Activated naive CD4-positive, alpha-beta T cell treated with anti-CD3 and anti-CD28 coated beads, Interleukin-2, amount 50 U/mL, for 16 hours (primary cell): ENCODE results near the gene PPP1R9A.

Source experiments
- DNase-seq: peaks from one replicate; pipeline ENCODE4 v3.0.0-alpha.2; 2020

The PPP1R9A gene

DNA sequence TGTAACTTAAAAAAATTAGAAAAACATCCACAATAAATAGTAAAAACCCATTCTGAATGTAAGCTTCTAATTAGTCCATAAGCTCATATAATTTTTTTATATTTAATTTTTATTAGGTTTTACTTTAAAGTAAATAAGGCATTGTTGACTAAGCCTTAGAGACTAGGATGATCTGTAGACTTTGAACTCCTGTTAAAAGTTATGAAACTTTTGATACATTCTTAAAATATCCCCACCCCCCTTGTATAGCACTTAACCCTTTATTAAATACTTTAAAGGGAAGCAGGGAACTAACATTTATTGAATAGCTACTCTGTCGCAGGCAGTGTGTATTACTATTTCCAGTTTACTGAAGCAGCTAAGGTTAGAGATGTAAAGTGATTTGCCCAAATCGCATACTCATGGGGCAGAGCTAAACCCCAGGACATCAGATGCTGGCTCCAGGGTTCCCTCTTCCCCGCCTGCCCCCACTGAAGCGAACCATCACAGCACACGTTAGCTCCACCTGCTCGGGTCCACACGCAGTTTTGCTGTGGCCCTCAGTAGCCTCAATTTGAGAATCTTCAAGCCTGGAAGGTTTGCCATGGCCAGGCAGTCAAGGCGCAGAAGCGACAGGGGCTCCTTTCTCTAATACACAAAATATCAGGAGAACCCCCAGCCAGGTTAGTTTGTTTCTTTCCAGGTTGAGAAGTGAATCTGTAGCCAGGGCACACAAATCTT is 416.2 kb downstream of the PPP1R9A start:
- DNase-seq = no peak

DNA sequence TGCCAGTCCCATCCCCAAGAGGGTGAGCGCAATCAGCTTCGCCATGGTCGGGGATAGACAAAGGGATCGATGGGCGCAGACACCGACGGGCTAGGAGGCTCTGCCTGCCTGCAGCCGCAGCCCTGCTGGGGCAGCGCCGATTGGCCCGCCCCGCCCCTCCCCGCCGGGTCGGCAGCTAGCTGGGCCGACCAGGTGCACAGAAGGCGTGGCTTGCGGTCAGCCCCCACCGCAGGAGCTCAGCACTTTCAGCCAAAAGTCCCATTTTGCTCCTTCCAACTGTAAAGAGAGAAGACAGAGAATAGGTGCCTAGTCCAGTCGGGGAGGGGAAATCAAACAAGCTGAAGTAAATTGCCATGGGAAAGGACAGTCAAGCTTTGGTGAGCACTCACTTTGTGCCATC is 417.0 kb downstream of the PPP1R9A start, which contains the start of gene PON1:
TSS of gene PON1 (minus strand) at position 102 of the 400 bp plus-strand sequence. CDS start at position 45, 57 bp downstream.
- no peak for DNase-seq

DNA sequence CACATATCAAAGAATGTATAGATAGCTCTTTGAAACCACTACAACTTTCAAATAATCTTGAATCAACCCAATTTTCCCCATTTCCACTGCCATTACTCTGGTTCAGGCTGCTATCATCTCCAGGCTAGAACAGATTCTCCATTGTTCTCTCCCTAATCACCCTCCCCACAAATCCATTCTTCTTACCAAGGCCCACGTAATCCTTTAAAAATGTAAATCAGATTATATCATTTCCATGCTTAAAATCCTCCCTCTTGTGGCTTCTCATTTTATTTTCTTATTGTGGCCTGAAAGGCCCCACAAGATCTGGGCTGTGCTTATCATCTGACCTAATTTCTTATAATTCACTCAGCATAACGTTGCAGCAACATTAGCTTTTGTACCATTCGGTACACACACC is 420.0 kb downstream of the PPP1R9A start:
- no peak for DNase-seq

DNA sequence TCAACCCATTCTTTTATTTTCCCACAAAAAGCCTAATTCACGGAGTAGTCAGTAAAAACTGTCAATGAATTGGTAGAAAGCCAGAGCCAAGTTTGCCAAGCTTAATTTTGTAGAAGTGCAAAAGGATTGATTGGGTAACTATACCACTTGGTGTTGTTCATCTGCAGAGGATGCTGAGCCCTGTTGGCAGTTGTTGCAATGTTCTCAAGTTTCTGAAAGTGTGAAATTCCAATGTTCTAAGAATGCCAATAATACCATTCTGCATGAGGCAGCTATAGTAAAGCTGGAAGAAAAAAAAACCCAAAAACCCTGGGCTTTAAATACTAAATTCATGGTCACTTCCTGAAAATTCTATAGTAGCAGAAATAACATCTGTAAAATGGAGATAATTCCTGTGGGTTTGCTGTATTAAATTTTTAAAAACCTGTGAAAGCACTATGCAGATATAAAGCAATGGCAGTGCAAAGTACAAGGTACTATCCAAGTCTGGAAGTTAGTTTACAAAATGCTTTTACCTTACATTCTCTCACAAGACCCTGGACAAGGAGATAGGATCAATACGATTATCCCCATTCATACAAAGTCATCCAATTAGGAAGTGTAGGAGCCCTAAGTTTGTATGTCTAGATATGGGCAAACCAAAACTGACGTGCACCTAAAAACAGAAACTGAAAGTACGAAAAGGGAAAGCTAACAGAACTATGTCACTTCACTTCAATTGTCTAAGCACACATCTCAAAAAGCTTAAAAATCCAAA is 423.0 kb downstream of the PPP1R9A start:
- DNase-seq = no peak

DNA sequence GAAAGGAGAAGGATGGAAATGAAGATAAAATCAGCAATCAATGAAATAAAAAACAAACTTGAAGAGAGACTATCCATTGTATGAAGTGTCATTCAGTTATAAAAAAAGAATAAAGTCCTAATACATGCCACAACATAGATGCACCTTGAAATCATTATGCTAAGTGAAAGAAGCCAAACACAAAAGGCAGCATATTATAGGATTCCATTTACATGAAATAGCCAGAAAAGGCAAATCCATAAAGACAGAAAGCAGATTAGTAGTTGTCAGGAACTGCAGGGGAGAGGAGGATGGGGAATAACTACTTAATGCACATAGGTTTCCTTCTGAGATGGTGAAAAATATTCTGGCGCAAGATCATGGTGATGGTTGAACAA is 423.6 kb downstream of the PPP1R9A start:
- DNase-seq = no peak

DNA sequence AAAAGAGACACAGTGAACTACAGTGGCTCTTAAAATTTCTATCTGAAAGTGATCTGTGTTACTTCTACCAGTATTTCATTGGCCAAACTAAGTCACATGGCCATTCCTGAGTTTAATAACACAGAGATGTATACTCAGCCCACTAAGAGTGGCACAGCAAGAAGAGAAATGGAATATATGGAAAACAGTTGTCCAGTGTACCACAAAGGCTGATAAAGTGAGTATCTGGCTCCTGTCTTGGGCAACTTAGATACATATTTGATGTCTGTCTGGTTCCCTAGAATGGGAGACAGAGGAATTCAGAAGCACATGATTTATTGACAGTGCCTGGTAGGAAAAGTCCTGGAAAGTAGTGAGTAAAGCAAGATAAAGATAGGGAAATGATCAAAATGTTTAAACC is 427.1 kb downstream of the PPP1R9A start:
- DNase-seq = no peak

DNA sequence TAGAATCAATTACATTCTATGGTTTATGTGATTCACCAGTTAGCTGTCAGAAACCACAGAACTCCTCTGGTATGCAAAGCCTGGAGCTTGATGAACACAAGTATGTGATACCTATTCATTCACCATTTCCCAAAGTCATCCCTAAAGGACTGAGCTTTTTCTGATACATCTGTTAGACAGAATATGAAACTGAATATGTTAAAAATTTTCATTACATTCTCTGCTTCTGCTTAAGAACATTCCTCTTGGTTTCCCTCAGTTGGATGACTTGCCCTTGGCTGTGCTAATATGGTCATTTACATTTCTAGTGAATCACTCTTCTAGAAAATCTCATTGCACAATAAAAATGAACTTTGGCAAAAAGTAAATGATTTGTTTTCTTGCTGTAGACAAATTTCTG is 427.7 kb downstream of the PPP1R9A start:
- DNase-seq = no peak

DNA sequence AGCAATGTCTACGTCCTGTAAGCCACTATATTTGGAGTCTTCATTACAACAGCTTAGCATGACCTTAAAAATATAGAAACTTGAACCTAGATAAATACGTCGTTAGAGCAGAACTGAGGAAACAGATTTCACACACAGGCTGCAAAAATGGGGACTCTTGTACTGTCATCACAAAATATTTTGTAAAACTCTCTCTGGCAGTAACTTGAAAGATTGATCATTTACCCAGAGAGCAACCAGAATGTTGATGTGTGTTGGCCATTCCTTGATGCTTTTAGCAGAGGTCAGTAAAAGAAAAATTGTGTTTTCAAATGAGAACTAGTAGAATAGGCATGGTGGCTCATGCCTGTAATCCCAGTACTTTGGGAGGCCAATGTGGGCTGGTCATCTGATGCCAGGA is 431.4 kb downstream of the PPP1R9A start:
- DNase-seq = no peak

DNA sequence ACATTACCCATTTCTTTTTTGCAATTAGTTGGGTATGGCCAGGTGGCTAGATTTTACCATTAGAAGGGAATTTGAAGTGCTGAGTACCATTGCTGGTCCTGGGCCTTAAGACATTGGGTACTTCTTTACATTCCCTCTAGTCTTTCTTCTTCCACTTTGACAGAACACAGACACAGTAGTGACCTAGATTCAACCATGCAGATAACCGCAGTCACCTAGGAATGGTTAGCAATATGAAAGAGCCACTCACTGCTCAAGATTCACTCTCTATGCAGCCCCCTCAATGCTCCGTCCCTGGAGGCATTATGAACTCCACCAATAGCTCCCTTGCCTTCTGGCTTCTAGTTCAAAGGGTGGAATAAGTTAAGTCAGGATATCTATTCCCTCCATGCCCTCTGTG is 433.1 kb downstream of the PPP1R9A start:
- DNase-seq = no peak

DNA sequence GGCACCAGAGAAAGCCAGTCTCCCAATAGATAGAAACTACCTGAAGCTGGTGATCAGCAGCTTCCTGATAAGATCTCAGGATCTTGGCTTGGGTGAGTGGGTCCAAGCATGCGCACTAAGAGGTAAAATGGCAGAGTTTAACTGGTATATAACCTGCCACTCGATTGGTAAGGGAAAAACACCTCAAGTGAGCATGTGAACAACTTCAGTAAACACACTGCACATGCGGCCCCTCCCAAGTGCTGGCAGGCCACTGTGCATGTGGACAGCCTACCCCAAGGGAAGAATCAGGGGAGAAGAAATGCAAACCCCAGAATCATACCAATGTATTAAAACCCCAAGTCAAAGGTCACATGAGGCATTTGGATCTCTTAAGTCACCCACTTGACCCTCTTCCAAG is 434.6 kb downstream of the PPP1R9A start:
- DNase-seq = no peak

DNA sequence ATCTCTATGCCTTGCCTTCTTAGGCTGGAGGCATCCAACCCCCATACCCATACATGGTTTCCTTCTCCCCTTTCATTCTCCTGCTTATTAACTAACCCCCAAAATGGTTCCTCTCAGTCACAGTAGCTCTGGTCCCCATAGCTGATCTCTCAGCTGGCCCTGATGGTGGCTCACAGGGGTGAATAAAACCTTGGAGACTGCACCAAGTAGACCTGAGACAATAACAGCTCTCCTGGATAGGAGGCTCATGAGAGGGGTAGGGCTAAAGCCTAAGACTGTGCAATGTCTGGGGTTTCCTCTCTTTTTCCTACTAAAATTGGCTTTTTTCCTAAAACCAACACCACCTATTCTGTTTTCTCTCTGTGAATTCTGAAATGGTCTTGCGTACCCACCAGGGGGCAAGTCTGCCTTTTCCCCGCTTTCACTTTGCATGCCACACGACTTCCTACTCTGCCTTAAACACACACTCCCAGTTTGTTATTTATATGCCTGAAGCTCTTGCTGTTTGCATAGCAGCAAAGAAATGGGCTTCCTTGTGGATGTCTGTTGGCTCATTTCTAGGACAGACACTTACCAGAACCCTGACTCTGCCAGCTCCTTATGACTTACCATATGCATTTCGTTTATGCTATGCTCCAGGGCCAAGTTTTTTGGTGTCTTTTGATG is 435.4 kb downstream of the PPP1R9A start:
- DNase-seq = no peak
